ENCODE measurements around the gene CRTC1. TPM values are rescaled to one million over a fixed set of nuclear protein-coding genes. Genes with fewer than 3 reads are reported as not detected.
A peak's percentile ranks its signal among the peaks of the same experiment; 100 is the strongest.

The CRTC1 gene
- total and polyA plus RNA-seq, 4 experiments from 2014 or later = 1.7 to 20.8 (median 19.6) TPM; not detected in 1

GRCh38 chr19:18687740-18688465, 4.4 kb downstream of the CRTC1 start:
- ChIA-PET CTCF (ENCODE audit: partially characterized antibody) (no interaction called here), POLR2A (ENCODE audit: partially characterized antibody) (no interaction called here)
- H3K27me3 Mint-ChIP-seq = no peaks in the 10 kb centered on the region
- H3K27ac ChIP-seq (ENCODE audit: low read depth, low read length) = no peak overlapping the region
- peak overlapping the region in 1 of 8 donors; percentile 34 for H3K4me3 Mint-ChIP-seq
- intact Hi-C loops (cut with micrococcal nuclease) = no loop called here
- no peaks in the 10 kb centered on the region for H3K9me3 ChIP-seq (ENCODE audit: control insufficient read depth in 1 of 2, low read length in 2 of 2)
- no peaks in the 10 kb centered on the region for H3K9me3 Mint-ChIP-seq
- no peak overlapping the region for H3K4me3 ChIP-seq (ENCODE audit: low read length in 2 of 2)
- peaks cover 17% of the 10 kb centered on the region for H3K4me1 ChIP-seq (ENCODE audit: insufficient read depth, low read length)
- H3K27ac Mint-ChIP-seq = peak overlapping the region in 3 of 7 donors; percentile 41 to 70 (median 42)
- no peaks in the 10 kb centered on the region for H3K36me3 ChIP-seq (ENCODE audit: insufficient read depth, low read length)
- no peaks in the 10 kb centered on the region for H3K36me3 Mint-ChIP-seq
- no peaks in the 10 kb centered on the region for H3K27me3 ChIP-seq (ENCODE audit: insufficient read depth, low read length)
- no peak for DNase-seq
- peaks cover 14 to 46% (median 23%) of the 10 kb centered on the region in 4 donors for H3K4me1 Mint-ChIP-seq

- Mint-ChIP-seq H3K4me3 (no peak overlapping the region), H3K27ac (peak overlapping the region in 6 of 7 donors; percentile 36 to 87 (median 61)), H3K27me3 (no peaks in the 10 kb centered on the region), H3K4me1 (peaks cover 16 to 46% (median 28%) of the 10 kb centered on the region in 4 donors), H3K9me3 (no peaks in the 10 kb centered on the region), H3K36me3 (no peaks in the 10 kb centered on the region)
- Histone ChIP-seq H3K36me3 (ENCODE audit: insufficient read depth, low read length) (no peaks in the 10 kb centered on the region), H3K9me3 (ENCODE audit: control insufficient read depth in 1 of 2, low read length in 2 of 2) (no peaks in the 10 kb centered on the region), H3K4me1 (ENCODE audit: insufficient read depth, low read length) (peaks cover 31% of the 10 kb centered on the region), H3K27ac (ENCODE audit: low read depth, low read length) (no peak overlapping the region), H3K27me3 (ENCODE audit: insufficient read depth, low read length) (no peaks in the 10 kb centered on the region), H3K4me3 (ENCODE audit: low read length in 2 of 2) (no peak overlapping the region)
- intact Hi-C loops (cut with micrococcal nuclease) = no loop called here
- POLR2A ChIA-PET (ENCODE audit: partially characterized antibody) = no interaction called here
- CTCF ChIA-PET (ENCODE audit: partially characterized antibody) = no interaction called here
- DNase-seq = no peak
These were observed 12.5 kb downstream of the CRTC1 start for GRCh38 chr19:18696023-18696422.

- peak overlapping the region in 6 of 7 donors; percentile 15 to 81 (median 28) for H3K27ac Mint-ChIP-seq
These were observed 14.2 kb downstream of the CRTC1 start for GRCh38 chr19:18697680-18698079.

GRCh38 chr19:18698321-18699167, 15.1 kb downstream of the CRTC1 start:
- H3K27me3 ChIP-seq (ENCODE audit: insufficient read depth, low read length) = no peaks in the 10 kb centered on the region
- H3K36me3 Mint-ChIP-seq = no peaks in the 10 kb centered on the region
- peak overlapping the region; percentile 86 to 95 (median 92) for H3K27ac Mint-ChIP-seq
- DNase-seq = no peak
- no peaks in the 10 kb centered on the region for H3K36me3 ChIP-seq (ENCODE audit: insufficient read depth, low read length)
- intact Hi-C loops (cut with micrococcal nuclease) = no loop called here
- H3K4me1 Mint-ChIP-seq = peaks cover 20 to 51% (median 32%) of the 10 kb centered on the region in 4 donors
- peak overlapping the region in 5 of 8 donors; percentile 12 to 93 (median 90) for H3K4me3 Mint-ChIP-seq
- H3K9me3 ChIP-seq (ENCODE audit: control insufficient read depth in 1 of 2, low read length in 2 of 2) = no peaks in the 10 kb centered on the region
- CTCF ChIA-PET (ENCODE audit: partially characterized antibody) = interaction anchor here (1.2 kb wide), 1 partner anchor 8 kb away, joined by 3 read pairs; no protein-coding TSS in a partner anchor
- no peaks in the 10 kb centered on the region for H3K9me3 Mint-ChIP-seq
- peaks cover 37% of the 10 kb centered on the region for H3K4me1 ChIP-seq (ENCODE audit: insufficient read depth, low read length)
- H3K27me3 Mint-ChIP-seq = no peaks in the 10 kb centered on the region
- no peak overlapping the region for H3K4me3 ChIP-seq (ENCODE audit: low read length in 2 of 2)
- POLR2A ChIA-PET (ENCODE audit: partially characterized antibody) = interaction anchor here (1.2 to 1.9 kb wide), 2 partner anchors 14 to 133 kb away, joined by 4 to 7 read pairs; partner anchors contain the start of gene UPF1
- peak overlapping the region; percentile 52 for H3K27ac ChIP-seq (ENCODE audit: low read depth, low read length)

More at GRCh38 chr19:18697680-18698079, 14.2 kb downstream of the CRTC1 start:
- intact Hi-C loops (cut with micrococcal nuclease) = no loop called here
- CTCF ChIA-PET (ENCODE audit: partially characterized antibody) = no interaction called here
- H3K27me3 Mint-ChIP-seq = no peaks in the 10 kb centered on the region
- H3K36me3 Mint-ChIP-seq = no peaks in the 10 kb centered on the region
- peak overlapping the region in 1 of 8 donors; percentile 13 for H3K4me3 Mint-ChIP-seq
- no peaks in the 10 kb centered on the region for H3K9me3 Mint-ChIP-seq
- H3K36me3 ChIP-seq (ENCODE audit: insufficient read depth, low read length) = no peaks in the 10 kb centered on the region
- no peak overlapping the region for H3K27ac ChIP-seq (ENCODE audit: low read depth, low read length)
- H3K9me3 ChIP-seq (ENCODE audit: control insufficient read depth in 1 of 2, low read length in 2 of 2) = no peaks in the 10 kb centered on the region
- DNase-seq = no peak
- H3K4me3 ChIP-seq (ENCODE audit: low read length in 2 of 2) = no peak overlapping the region
- H3K4me1 ChIP-seq (ENCODE audit: insufficient read depth, low read length) = peaks cover 37% of the 10 kb centered on the region
- H3K4me1 Mint-ChIP-seq = peaks cover 20 to 51% (median 32%) of the 10 kb centered on the region in 4 donors
- POLR2A ChIA-PET (ENCODE audit: partially characterized antibody) = no interaction called here
- no peaks in the 10 kb centered on the region for H3K27me3 ChIP-seq (ENCODE audit: insufficient read depth, low read length)

DNA sequence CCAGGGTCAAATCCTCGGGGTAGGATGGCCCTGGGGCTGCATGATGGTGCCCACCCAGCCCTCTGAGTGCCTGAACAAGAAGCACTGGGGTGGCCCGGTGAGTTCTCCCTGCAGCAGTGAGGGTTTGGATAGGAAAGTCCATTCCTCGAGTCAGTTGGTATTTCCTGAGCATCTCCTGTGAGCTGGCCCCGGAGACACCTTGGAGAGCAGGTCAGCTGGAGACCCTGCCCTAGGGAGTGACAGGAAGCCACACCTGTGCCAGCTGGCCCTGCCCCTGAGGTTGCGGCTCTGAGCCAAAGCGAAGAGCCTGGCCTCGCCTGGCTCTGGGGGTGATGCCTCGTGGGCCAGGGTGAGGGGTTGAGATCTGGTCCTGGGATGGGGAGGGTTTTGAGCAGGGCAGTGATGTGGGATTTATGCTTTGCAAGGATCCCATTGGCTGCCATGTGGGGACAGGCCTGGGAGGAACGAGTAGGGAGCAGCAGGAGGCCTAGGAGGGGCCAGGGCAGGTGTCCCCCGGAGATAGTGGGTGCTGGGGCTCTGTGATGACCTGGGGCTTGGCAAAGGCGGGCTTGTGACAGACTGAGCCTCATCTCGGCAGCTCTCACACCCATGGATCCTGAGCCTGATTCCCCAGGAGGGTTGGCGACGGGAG, 16.0 kb downstream of the CRTC1 start:
- peak overlapping the region; percentile 87 to 93 (median 90) for H3K4me3 Mint-ChIP-seq
- CTCF ChIA-PET (ENCODE audit: partially characterized antibody) = interaction anchor here (1.2 to 1.5 kb wide), 2 partner anchors 9 to 179 kb away, joined by 3 to 5 read pairs; no protein-coding TSS in a partner anchor
- peak overlapping the region; percentile 52 for H3K27ac ChIP-seq (ENCODE audit: low read depth, low read length)
- no peaks in the 10 kb centered on the region for H3K9me3 Mint-ChIP-seq
- H3K27me3 Mint-ChIP-seq = no peaks in the 10 kb centered on the region
- peaks cover 21 to 51% (median 32%) of the 10 kb centered on the region in 4 donors for H3K4me1 Mint-ChIP-seq
- intact Hi-C loops (cut with micrococcal nuclease) = loop anchor here (2.0 kb wide), 2 partner anchors 17 to 63 kb away; partner anchors contain the start of genes CRTC1 and KLHL26
- peaks cover 37% of the 10 kb centered on the region for H3K4me1 ChIP-seq (ENCODE audit: insufficient read depth, low read length)
- no peaks in the 10 kb centered on the region for H3K9me3 ChIP-seq (ENCODE audit: control insufficient read depth in 1 of 2, low read length in 2 of 2)
- peak overlapping the region; percentile 38 to 88 for H3K4me3 ChIP-seq (ENCODE audit: low read length in 2 of 2)
- POLR2A ChIA-PET (ENCODE audit: partially characterized antibody) = interaction anchor here (0.6 to 1.9 kb wide), 7 partner anchors 14 to 206 kb away, joined by 3 to 7 read pairs (median 5); partner anchors contain the start of genes CRTC1, REX1BD and UPF1
- no peaks in the 10 kb centered on the region for H3K36me3 Mint-ChIP-seq
- no peaks in the 10 kb centered on the region for H3K36me3 ChIP-seq (ENCODE audit: insufficient read depth, low read length)
- no peak for DNase-seq
- peak overlapping the region; percentile 86 to 95 (median 92) for H3K27ac Mint-ChIP-seq
- no peaks in the 10 kb centered on the region for H3K27me3 ChIP-seq (ENCODE audit: insufficient read depth, low read length)

DNA sequence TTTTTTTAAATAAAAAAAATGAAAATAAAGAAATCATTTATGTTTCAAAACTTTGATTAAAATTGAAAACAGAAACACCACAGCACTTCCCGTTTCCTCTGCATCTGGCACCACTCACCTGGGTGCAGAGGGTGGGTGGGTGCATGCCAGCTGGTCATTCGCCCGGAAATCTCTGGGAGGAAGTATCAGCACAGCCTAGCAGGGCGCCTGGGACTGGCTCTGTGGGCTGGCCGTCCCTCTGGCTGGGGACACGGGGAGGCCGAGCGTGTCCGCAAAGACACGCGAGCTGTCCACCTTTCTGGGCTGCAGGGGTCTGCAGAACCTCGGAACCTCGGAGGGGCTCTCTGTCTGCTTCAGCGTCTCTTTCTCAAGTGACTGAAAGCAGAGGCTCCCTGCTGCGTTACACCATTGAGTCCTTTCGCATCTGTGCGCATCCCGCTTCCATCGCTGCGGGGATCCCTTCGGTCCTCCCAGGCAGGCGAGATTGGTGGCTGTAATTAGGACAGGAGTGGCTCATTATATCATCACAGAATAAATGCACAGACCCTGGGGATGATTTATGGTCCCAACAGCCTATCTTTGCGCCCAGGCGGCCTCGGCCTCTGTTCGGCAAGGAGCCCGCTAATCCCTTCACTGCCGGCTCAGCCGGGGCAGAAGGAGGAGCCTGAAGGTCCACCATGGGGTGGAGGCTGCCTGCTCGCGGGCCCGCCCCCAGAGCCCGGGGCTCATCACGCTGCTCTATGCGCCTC, 17.2 kb downstream of the CRTC1 start:
- Histone ChIP-seq H3K4me3 (ENCODE audit: low read length in 2 of 2) (peak overlapping the region; percentile 57 to 88), H3K27ac (ENCODE audit: low read depth, low read length) (peak overlapping the region; percentile 71), H3K4me1 (ENCODE audit: insufficient read depth, low read length) (peaks cover 37% of the 10 kb centered on the region), H3K36me3 (ENCODE audit: insufficient read depth, low read length) (no peaks in the 10 kb centered on the region), H3K27me3 (ENCODE audit: insufficient read depth, low read length) (no peaks in the 10 kb centered on the region), H3K9me3 (ENCODE audit: control insufficient read depth in 1 of 2, low read length in 2 of 2) (no peaks in the 10 kb centered on the region)
- Mint-ChIP-seq H3K9me3 (no peaks in the 10 kb centered on the region), H3K36me3 (no peaks in the 10 kb centered on the region), H3K27me3 (no peaks in the 10 kb centered on the region), H3K27ac (peak overlapping the region; percentile 86 to 95 (median 88)), H3K4me3 (peak overlapping the region; percentile 87 to 93 (median 90)), H3K4me1 (peaks cover 21 to 48% (median 36%) of the 10 kb centered on the region in 4 donors)
- ChIA-PET POLR2A (ENCODE audit: partially characterized antibody) (interaction anchor here (0.6 to 1.9 kb wide), 13 partner anchors 9 to 219 kb away, joined by 3 to 7 read pairs (median 4); partner anchors contain the start of genes COPE, CRTC1, DDX49 and REX1BD), CTCF (ENCODE audit: partially characterized antibody) (interaction anchor here (1.5 kb wide), 1 partner anchor 181 kb away, joined by 5 read pairs; no protein-coding TSS in a partner anchor)
- peak; percentile 69 to 75 (median 70) for DNase-seq
- intact Hi-C loops (cut with micrococcal nuclease) = loop anchor here (2.0 kb wide), 2 partner anchors 18 to 64 kb away; partner anchors contain the start of genes CRTC1 and KLHL26
